Fibroblast of villous mesenchyme (primary cell): ENCODE measurements around the gene CDHR5. TPM values are rescaled to one million over a fixed set of nuclear protein-coding genes. Genes with fewer than 3 reads are reported as not detected.
A peak's percentile ranks its signal among the peaks of the same experiment; 100 is the strongest.

Experiments used
- DNase-seq: peaks from one replicate; pipeline ENCODE4 v3.0.0-alpha.2; 2010; ENCODE audit warnings: low read depth
- H3K4me3 ChIP-seq: 2 replicates; pipeline ENCODE4 v1.5.1; 2011; ENCODE audit warnings: low read depth, mild to moderate bottlenecking, low read length
- CTCF ChIP-seq: IDR thresholded peaks from 2 replicates; pipeline ENCODE4 v1.5.1; 2012; ENCODE audit warnings: low read depth, mild to moderate bottlenecking, low read length; ENCODE audit not compliant: insufficient read depth
- total RNA-seq: library from RNA; depleted of rRNA; stranded (reverse); fragments of >200 nt; gene quantifications from 2 replicates; pipeline ENCODE4 v1.2.3, GENCODE V29; 2012

CDHR5 gene
- total RNA-seq, 1 donor, result not detected

GRCh38 chr11:629237-629583 is 4.5 kb upstream of the CDHR5 start:
- no peak for DNase-seq
- no peak for TF ChIP-seq CTCF
- no peak overlapping the region for H3K4me3 ChIP-seq

- TF ChIP-seq CTCF, result no peak
- DNase-seq, result no peak
- H3K4me3 ChIP-seq, result no peak overlapping the region
Measured at GRCh38 chr11:628056-628455, 3.3 kb upstream of the CDHR5 start.

- no peak for TF ChIP-seq CTCF
- no peak overlapping the region for H3K4me3 ChIP-seq
- DNase-seq, result no peak
Measured at GRCh38 chr11:627308-627576, 2.5 kb upstream of the CDHR5 start.

GRCh38 chr11:626475-627307 is 1.9 kb upstream of the CDHR5 start, which contains the start of gene SCT:
TSS of gene SCT (minus strand) at chr11:627181. CDS start at chr11:627143, 38 bp downstream.
- no peak for TF ChIP-seq CTCF
- H3K4me3 ChIP-seq, result no peak within 1 kb of the TSS
- DNase-seq, result no peak

- no peak for DNase-seq
- no peak overlapping the region for H3K4me3 ChIP-seq
- TF ChIP-seq CTCF, result no peak
Measured at GRCh38 chr11:625636-626268, 997 bp upstream of the CDHR5 start.

GRCh38 chr11:623999-624704 is 603 bp downstream of the CDHR5 start:
- TF ChIP-seq CTCF, result no peak
- H3K4me3 ChIP-seq, result no peak overlapping the region
- DNase-seq, result peak; percentile 30
